Measurements from ENCODE around the gene IFT80. TPM values are rescaled to one million over a fixed set of nuclear protein-coding genes. Genes with fewer than 3 reads are reported as not detected.
A peak's percentile ranks its signal among the peaks of the same experiment; 100 is the strongest.
"Not testable (repeated sequence)": the region's sequence is repeated elsewhere in the genome, so short reads cannot be mapped to it uniquely, and the experiment has no call there.

Gene IFT80
- total RNA-seq, 1 donor from 2014 or later = 25.8 TPM

GRCh38 chr3:160278210-160278609 lies 120.8 kb downstream of the IFT80 start:
- no peak for DNase-seq (ENCODE audit: low spot score)

GRCh38 chr3:160265088-160265487 lies 133.9 kb downstream of the IFT80 start:
- DNase-seq (ENCODE audit: low spot score) = no peak

GRCh38 chr3:160260587-160261270 lies 138.3 kb downstream of the IFT80 start:
- no peak for DNase-seq (ENCODE audit: low spot score)

GRCh38 chr3:160259589-160259988 lies 139.4 kb downstream of the IFT80 start:
- DNase-seq (ENCODE audit: low spot score) = no peak

GRCh38 chr3:160257606-160258005 lies 141.4 kb downstream of the IFT80 start:
- DNase-seq (ENCODE audit: low spot score) = no peak

- no peak for DNase-seq (ENCODE audit: low spot score)
These were observed 145.7 kb downstream of the IFT80 start for GRCh38 chr3:160253298-160253697.

- DNase-seq (ENCODE audit: low spot score) = no peak
These were observed 151.3 kb downstream of the IFT80 start for GRCh38 chr3:160247766-160248165.

GRCh38 chr3:160245261-160245800 lies 153.7 kb downstream of the IFT80 start:
- no peak for DNase-seq (ENCODE audit: low spot score)

- not testable (repeated sequence) for DNase-seq (ENCODE audit: low spot score)
These were observed 158.3 kb downstream of the IFT80 start for GRCh38 chr3:160240719-160241118.

- no peak for DNase-seq (ENCODE audit: low spot score)
These were observed 167.0 kb downstream of the IFT80 start for GRCh38 chr3:160232014-160232413.

GRCh38 chr3:160227419-160227818 lies 171.6 kb downstream of the IFT80 start:
- no peak for DNase-seq (ENCODE audit: low spot score)

GRCh38 chr3:160226026-160226907 lies 172.8 kb downstream of the IFT80 start:
- DNase-seq (ENCODE audit: low spot score) = no peak

- peak; percentile 29 for DNase-seq (ENCODE audit: low spot score)
These were observed 173.6 kb downstream of the IFT80 start, which contains the start of gene C3orf80 for GRCh38 chr3:160225176-160226025. C3orf80 (plus strand) TSS chr3:160225422; CDS start chr3:160225636, 214 bp downstream.

GRCh38 chr3:160224811-160225175 lies 174.2 kb downstream of the IFT80 start:
- no peak for DNase-seq (ENCODE audit: low spot score)

- no peak for DNase-seq (ENCODE audit: low spot score)
These were observed 174.8 kb downstream of the IFT80 start for GRCh38 chr3:160224256-160224655.

GRCh38 chr3:160221019-160221418 lies 178.0 kb downstream of the IFT80 start:
- DNase-seq (ENCODE audit: low spot score) = no peak

- no peak for DNase-seq (ENCODE audit: low spot score)
These were observed 179.0 kb downstream of the IFT80 start for GRCh38 chr3:160220038-160220437.

- no peak for DNase-seq (ENCODE audit: low spot score)
These were observed 180.9 kb downstream of the IFT80 start for GRCh38 chr3:160218136-160218535.

- no peak for DNase-seq (ENCODE audit: low spot score)
These were observed 181.3 kb downstream of the IFT80 start for GRCh38 chr3:160217675-160218074.

GRCh38 chr3:160213191-160213590 lies 185.8 kb downstream of the IFT80 start:
- no peak for DNase-seq (ENCODE audit: low spot score)

GRCh38 chr3:160210799-160211221 lies 188.2 kb downstream of the IFT80 start:
- no peak for DNase-seq (ENCODE audit: low spot score)

GRCh38 chr3:160210341-160210740 lies 188.7 kb downstream of the IFT80 start:
- DNase-seq (ENCODE audit: low spot score) = no peak

Data from mucosa of gallbladder (tissue), 1 donor.